Large intestine (tissue), 3 donors: ENCODE measurements around the gene GMCL2. TPM values are rescaled to one million over a fixed set of nuclear protein-coding genes. Genes with fewer than 3 reads are reported as not detected.
"Not testable (repeated sequence)": the region's sequence is repeated elsewhere in the genome, so short reads cannot be mapped to it uniquely, and the experiment has no call there.

Experiments
- DNase-seq, 2 donors: peaks; one replicate each; pipeline versions ENCODE4 v3.0.0 to v3.0.0-alpha.2; 2013
- H3K27ac ChIP-seq: one replicate; pipeline ENCODE4 v1.5.1; 2013; ENCODE audit warnings: low read length
- H3K27me3 ChIP-seq: 2 replicates; pipeline ENCODE4 v1.6.1; 2013; ENCODE audit warnings: low read length; ENCODE audit not compliant: control insufficient read depth, insufficient read depth
- H3K36me3 ChIP-seq: 2 replicates; pipeline ENCODE4 v1.6.1; 2013; ENCODE audit warnings: low read length; ENCODE audit not compliant: control insufficient read depth, insufficient read depth
- H3K4me1 ChIP-seq: one replicate; pipeline ENCODE4 v1.6.1; 2013; ENCODE audit warnings: low read length; ENCODE audit not compliant: control insufficient read depth, insufficient read depth
- H3K4me3 ChIP-seq: one replicate; pipeline ENCODE4 v1.5.1; 2013; ENCODE audit warnings: low read length
- H3K9me3 ChIP-seq: one replicate; pipeline ENCODE4 v1.6.1; 2013; ENCODE audit warnings: mild to moderate bottlenecking, low read depth, low read length, moderate library complexity; ENCODE audit not compliant: control insufficient read depth
- WGBS: methylation state at CpG from one replicate; pipeline ENCODE4 v1.1.5; 2013; ENCODE audit warnings: low lambda C conversion rate; ENCODE audit not compliant: insufficient coverage; 5-methylcytosine and 5-hydroxymethylcytosine counted together
- polyA plus RNA-seq: library from polyadenylated mRNA; unstranded; fragments of 120-200 nt; gene quantifications from one replicate; pipeline ENCODE4 v1.2.1, GENCODE V29; 2013

The GMCL2 gene
- polyA plus RNA-seq, 1 donor = 0.01 TPM

GRCh38 chr5:178198706-178199105 is 11.5 kb upstream of the GMCL2 start:
- no peak overlapping the region for H3K27ac ChIP-seq
- no peaks in the 10 kb centered on the region for H3K36me3 ChIP-seq
- WGBS = no CpG with 5 or more reads among the region's 11 CpGs
- no peaks in the 10 kb centered on the region for H3K9me3 ChIP-seq
- H3K27me3 ChIP-seq = peaks cover 19% of the 10 kb centered on the region
- H3K4me3 ChIP-seq = no peak overlapping the region
- no peaks in the 10 kb centered on the region for H3K4me1 ChIP-seq
- no peak for DNase-seq

GRCh38 chr5:178198151-178198550 is 11.0 kb upstream of the GMCL2 start:
- not testable (repeated sequence) for H3K4me3 ChIP-seq, H3K4me1 ChIP-seq, H3K27ac ChIP-seq, H3K9me3 ChIP-seq, DNase-seq, H3K36me3 ChIP-seq
- peaks cover 22% of the 10 kb centered on the region for H3K27me3 ChIP-seq
- no CpG with 5 or more reads among the region's 11 CpGs for WGBS

- DNase-seq = no peak
- H3K36me3 ChIP-seq = no peaks in the 10 kb centered on the region
- H3K9me3 ChIP-seq = no peaks in the 10 kb centered on the region
- H3K4me1 ChIP-seq = no peaks in the 10 kb centered on the region
- H3K4me3 ChIP-seq = no peak overlapping the region
- no peak overlapping the region for H3K27ac ChIP-seq
- peaks cover 22% of the 10 kb centered on the region for H3K27me3 ChIP-seq
- no CpG with 5 or more reads among the region's 8 CpGs for WGBS
Measured at GRCh38 chr5:178196986-178197385, 9.8 kb upstream of the GMCL2 start.

GRCh38 chr5:178196281-178196812 is 9.2 kb upstream of the GMCL2 start:
- Histone ChIP-seq H3K4me1 (no peaks in the 10 kb centered on the region), H3K9me3 (no peaks in the 10 kb centered on the region), H3K4me3 (no peak overlapping the region), H3K27me3 (peaks cover 22% of the 10 kb centered on the region), H3K27ac (no peak overlapping the region), H3K36me3 (no peaks in the 10 kb centered on the region)
- no peak for DNase-seq
- no CpG with 5 or more reads among the region's 7 CpGs for WGBS

GRCh38 chr5:178194026-178194425 is 6.9 kb upstream of the GMCL2 start:
- Histone ChIP-seq H3K36me3 (no peaks in the 10 kb centered on the region), H3K4me1 (no peaks in the 10 kb centered on the region), H3K27me3 (peaks cover 22% of the 10 kb centered on the region), H3K9me3 (no peaks in the 10 kb centered on the region), H3K27ac (no peak overlapping the region), H3K4me3 (no peak overlapping the region)
- WGBS = no CpG with 5 or more reads among the region's 7 CpGs
- no peak for DNase-seq

GRCh38 chr5:178193251-178193809 is 6.2 kb upstream of the GMCL2 start:
- H3K4me3 ChIP-seq = no peak overlapping the region
- no peaks in the 10 kb centered on the region for H3K4me1 ChIP-seq
- H3K9me3 ChIP-seq = no peaks in the 10 kb centered on the region
- H3K36me3 ChIP-seq = no peaks in the 10 kb centered on the region
- H3K27ac ChIP-seq = no peak overlapping the region
- DNase-seq = no peak
- 80% methylated on average over 1 of the region's 8 CpGs for WGBS
- peaks cover 22% of the 10 kb centered on the region for H3K27me3 ChIP-seq

GRCh38 chr5:178192787-178193186 is 5.6 kb upstream of the GMCL2 start:
- Histone ChIP-seq H3K27me3 (peaks cover 22% of the 10 kb centered on the region), H3K9me3 (no peaks in the 10 kb centered on the region), H3K4me3 (no peak overlapping the region), H3K36me3 (no peaks in the 10 kb centered on the region), H3K27ac (no peak overlapping the region), H3K4me1 (no peaks in the 10 kb centered on the region)
- WGBS = no CpG with 5 or more reads among the region's 7 CpGs
- no peak for DNase-seq

GRCh38 chr5:178192244-178192643 is 5.1 kb upstream of the GMCL2 start:
- peaks cover 22% of the 10 kb centered on the region for H3K27me3 ChIP-seq
- WGBS = no CpG with 5 or more reads among the region's 2 CpGs
- H3K4me1 ChIP-seq = no peaks in the 10 kb centered on the region
- no peaks in the 10 kb centered on the region for H3K9me3 ChIP-seq
- no peak for DNase-seq
- H3K27ac ChIP-seq = no peak overlapping the region
- no peaks in the 10 kb centered on the region for H3K36me3 ChIP-seq
- H3K4me3 ChIP-seq = no peak overlapping the region

GRCh38 chr5:178191661-178192060 is 4.5 kb upstream of the GMCL2 start:
- H3K4me1 ChIP-seq = no peaks in the 10 kb centered on the region
- H3K4me3 ChIP-seq = no peak overlapping the region
- WGBS = 100% methylated on average over 2 of the region's 4 CpGs
- H3K36me3 ChIP-seq = no peaks in the 10 kb centered on the region
- no peak for DNase-seq
- no peak overlapping the region for H3K27ac ChIP-seq
- peaks cover 22% of the 10 kb centered on the region for H3K27me3 ChIP-seq
- no peaks in the 10 kb centered on the region for H3K9me3 ChIP-seq

GRCh38 chr5:178189433-178189832 is 2.3 kb upstream of the GMCL2 start:
- Histone ChIP-seq H3K27me3 (peaks cover 10% of the 10 kb centered on the region), H3K9me3 (no peaks in the 10 kb centered on the region), H3K27ac (no peak overlapping the region), H3K4me1 (no peaks in the 10 kb centered on the region), H3K36me3 (no peaks in the 10 kb centered on the region), H3K4me3 (no peak overlapping the region)
- no peak for DNase-seq
- WGBS = no CpG with 5 or more reads among the region's 2 CpGs

- Histone ChIP-seq H3K4me1 (no peaks in the 10 kb centered on the region), H3K4me3 (no peak overlapping the region), H3K9me3 (no peaks in the 10 kb centered on the region), H3K27me3 (no peaks in the 10 kb centered on the region), H3K36me3 (no peaks in the 10 kb centered on the region), H3K27ac (no peak overlapping the region)
- DNase-seq = no peak
- WGBS = 80% methylated on average over 2 of the region's 6 CpGs
Measured at GRCh38 chr5:178186427-178186826, 744 bp downstream of the GMCL2 start.
